ENCODE data around the gene HNF1A.

Gene HNF1A

DNA sequence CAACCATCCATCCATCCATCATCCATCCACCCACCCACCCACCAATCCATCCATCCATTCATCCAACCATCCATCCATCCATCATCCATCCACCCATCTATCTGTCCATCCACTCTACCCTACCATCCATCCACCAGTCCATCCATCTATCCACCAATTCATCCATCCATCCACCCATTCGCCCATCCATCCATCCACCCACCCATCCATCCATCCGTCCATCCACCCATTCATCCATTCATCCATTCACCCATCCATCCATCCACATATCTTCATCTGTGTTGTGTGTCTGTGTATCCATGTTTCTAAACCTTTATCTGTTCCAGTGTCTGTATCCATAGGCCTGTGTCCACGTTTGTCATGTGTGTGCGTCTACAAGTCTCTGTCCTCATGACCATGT lies 9.9 kb downstream of the HNF1A start:
- H3K4me3 ChIP-seq (ENCODE audit: control insufficient read depth, low read depth, low read length), result no peak overlapping the region
- DNase-seq (ENCODE audit: low read depth), result no peak
- no peak for TF ChIP-seq CTCF (IDR thresholded peaks at IDR 0.05; ENCODE audit: control insufficient read depth, insufficient read depth, low read depth, low read length, missing control alignments)

GRCh38 chr12:120988658-120989057 lies 10.3 kb downstream of the HNF1A start:
- H3K4me3 ChIP-seq (ENCODE audit: control insufficient read depth, low read depth, low read length), result no peak overlapping the region
- DNase-seq (ENCODE audit: low read depth), result no peak
- TF ChIP-seq CTCF (IDR thresholded peaks at IDR 0.05; ENCODE audit: control insufficient read depth, insufficient read depth, low read depth, low read length, missing control alignments), result no peak

GRCh38 chr12:120989687-120990086 lies 11.3 kb downstream of the HNF1A start:
- no peak for DNase-seq (ENCODE audit: low read depth)
- H3K4me3 ChIP-seq (ENCODE audit: control insufficient read depth, low read depth, low read length), result no peak overlapping the region
- TF ChIP-seq CTCF (IDR thresholded peaks at IDR 0.05; ENCODE audit: control insufficient read depth, insufficient read depth, low read depth, low read length, missing control alignments), result no peak

DNA sequence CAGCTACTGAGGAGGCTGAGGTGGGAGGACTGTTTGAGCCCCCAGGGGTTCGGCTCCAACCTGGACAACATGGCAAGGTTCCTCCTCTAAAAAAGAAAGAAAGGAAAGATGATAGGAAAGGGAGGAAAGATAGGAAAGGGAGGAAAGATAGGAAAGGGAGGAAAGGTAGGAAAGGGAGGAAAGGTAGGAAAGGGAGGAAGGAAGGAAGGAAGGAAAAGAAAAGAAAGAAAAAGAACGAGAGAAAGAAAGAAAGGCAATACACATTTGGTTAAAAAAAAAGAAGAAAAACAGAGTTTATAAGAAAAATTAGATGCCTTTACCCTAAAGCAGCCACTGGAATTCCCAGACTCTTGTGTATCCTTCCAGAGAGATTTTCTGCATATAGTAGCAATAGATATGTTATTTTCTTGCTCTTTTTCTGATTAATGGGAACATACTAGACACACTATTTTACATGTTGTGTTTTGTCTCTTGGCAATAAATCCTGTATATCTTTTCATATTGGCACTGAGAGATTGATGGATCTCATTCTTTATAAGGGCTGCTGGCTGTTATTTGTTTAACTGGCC lies 12.2 kb downstream of the HNF1A start:
- DNase-seq (ENCODE audit: low read depth), result no peak

DNA sequence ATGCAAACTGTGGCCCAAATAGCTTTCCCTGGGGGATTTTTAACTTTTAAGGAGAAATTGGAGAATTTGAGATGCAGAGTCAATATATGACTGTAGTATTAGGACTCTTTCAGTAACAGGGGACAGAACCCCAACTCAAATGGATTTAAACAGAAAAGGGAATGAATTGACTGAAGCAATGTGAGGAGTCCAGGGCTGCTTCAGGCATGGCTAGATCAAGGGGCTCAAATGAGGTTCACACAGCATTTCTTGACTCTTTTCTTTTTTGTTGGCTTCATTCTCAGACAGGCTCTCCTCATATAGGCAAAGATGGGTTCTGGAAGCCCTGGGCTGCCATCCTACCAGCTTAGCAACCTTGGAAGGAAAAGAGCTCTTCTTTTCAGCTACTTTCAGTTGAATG lies 13.6 kb downstream of the HNF1A start:
- no peak for TF ChIP-seq CTCF (IDR thresholded peaks at IDR 0.05; ENCODE audit: control insufficient read depth, insufficient read depth, low read depth, low read length, missing control alignments)
- no peak overlapping the region for H3K4me3 ChIP-seq (ENCODE audit: control insufficient read depth, low read depth, low read length)

More for the DNA sequence above, 12.2 kb downstream of the HNF1A start:
- no peak overlapping the region for H3K4me3 ChIP-seq (ENCODE audit: control insufficient read depth, low read depth, low read length)
- no peak for TF ChIP-seq CTCF (IDR thresholded peaks at IDR 0.05; ENCODE audit: control insufficient read depth, insufficient read depth, low read depth, low read length, missing control alignments)

DNA sequence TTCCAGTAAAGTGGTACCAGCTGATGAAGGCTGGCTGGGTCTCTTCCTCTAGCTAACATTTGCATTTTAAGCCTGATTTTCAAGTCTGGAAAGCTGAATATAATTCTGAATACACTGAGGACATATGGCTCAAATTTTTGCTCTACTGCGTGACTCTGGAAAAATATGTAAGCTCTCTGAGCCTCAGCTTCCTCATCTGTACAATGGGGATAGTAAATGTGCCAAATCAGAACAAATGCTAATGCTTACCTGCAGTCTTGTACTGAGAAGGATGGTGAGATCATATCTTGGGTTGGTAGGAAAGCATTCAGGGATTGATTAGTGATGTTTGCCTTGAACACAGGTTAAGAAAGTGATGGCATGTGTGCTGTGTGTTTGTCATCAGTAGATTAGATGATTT lies 14.6 kb downstream of the HNF1A start:
- TF ChIP-seq CTCF (IDR thresholded peaks at IDR 0.05; ENCODE audit: control insufficient read depth, insufficient read depth, low read depth, low read length, missing control alignments), result no peak
- no peak for DNase-seq (ENCODE audit: low read depth)
- no peak overlapping the region for H3K4me3 ChIP-seq (ENCODE audit: control insufficient read depth, low read depth, low read length)

More for the DNA sequence above, 13.6 kb downstream of the HNF1A start:
- DNase-seq (ENCODE audit: low read depth), result no peak

DNA sequence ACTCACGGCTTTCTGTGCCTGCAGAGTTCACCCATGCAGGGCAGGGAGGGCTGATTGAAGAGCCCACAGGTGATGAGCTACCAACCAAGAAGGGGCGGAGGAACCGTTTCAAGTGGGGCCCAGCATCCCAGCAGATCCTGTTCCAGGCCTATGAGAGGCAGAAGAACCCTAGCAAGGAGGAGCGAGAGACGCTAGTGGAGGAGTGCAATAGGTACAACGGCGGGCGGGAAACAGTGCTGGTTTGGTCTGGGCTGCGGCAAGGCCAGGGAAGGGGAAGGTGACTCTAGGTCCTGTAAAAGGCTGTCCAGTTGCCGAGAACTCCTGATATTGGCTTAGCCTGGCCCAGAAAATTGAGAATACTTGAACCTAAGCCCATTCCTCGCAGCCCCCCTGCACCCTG lies 15.2 kb downstream of the HNF1A start:
- no peak for DNase-seq (ENCODE audit: low read depth)
- H3K4me3 ChIP-seq (ENCODE audit: control insufficient read depth, low read depth, low read length), result no peak overlapping the region
- no peak for TF ChIP-seq CTCF (IDR thresholded peaks at IDR 0.05; ENCODE audit: control insufficient read depth, insufficient read depth, low read depth, low read length, missing control alignments)

Measured in AG09309 (cell line).